IMR-90 (cell line): Measurements from ENCODE around the gene MAP1A. TPM values are rescaled to one million over a fixed set of nuclear protein-coding genes. Genes with fewer than 3 reads are reported as not detected.

Source experiments
- ATAC-seq: fragments of 200-7000 bp; cut with Tn5 transposase; 2 replicates; pipeline ENCODE4 v1.9.1; 2020; ENCODE audit warnings: low read depth, mild to moderate bottlenecking, moderate library complexity
- BruUV-seq: library from RNA; stranded (reverse); fragments of 400-500 nt; replicated peaks from 2 replicates; lab custom pipeline; 2021; lab: Mats Ljungman, UMichigan
- CTCF ChIA-PET: fragments of 300-600 bp; formaldehyde crosslinking; extraction: SDS; loops from one replicate; lab custom pipeline; 2021; ENCODE audit warnings: antibody characterized with exemption; lab: Yijun Ruan, JAX
- POLR2A ChIA-PET: fragments of 300-600 bp; sonication (Branson Sonifier 250); formaldehyde crosslinking; loops from one replicate; lab custom pipeline; 2022; ENCODE audit warnings: antibody characterized with exemption; ENCODE audit not compliant: unreplicated experiment; lab: Charles Lee
- DNase-seq: peaks from one replicate; pipeline ENCODE4 v3.0.0; 2013
- H2AFZ ChIP-seq: replicated peaks from 2 replicates; pipeline ENCODE3; 2013; ENCODE audit warnings: low read length, mild to moderate bottlenecking; ENCODE audit not compliant: poor library complexity
- H2AK5ac ChIP-seq: 2 replicates; pipeline ENCODE4 v1.6.1; 2013; ENCODE audit warnings: low read depth, low read length, inconsistent platforms
- H2AK9ac ChIP-seq: replicated peaks from 2 replicates; pipeline ENCODE3; 2013; ENCODE audit warnings: mild to moderate bottlenecking, low read depth, low read length, moderate library complexity; ENCODE audit not compliant: poor library complexity
- H2BK120ac ChIP-seq: 2 replicates; pipeline ENCODE4 v1.6.1; 2013; ENCODE audit warnings: low read depth, low read length, inconsistent platforms
- H2BK15ac ChIP-seq: 3 replicates; pipeline ENCODE4 v1.6.1; 2013; ENCODE audit warnings: low read depth, low read length, inconsistent platforms
- H2BK20ac ChIP-seq: 2 replicates; pipeline ENCODE4 v1.6.1; 2013; ENCODE audit warnings: low read depth, mild to moderate bottlenecking, inconsistent platforms, low read length, moderate library complexity
- H2BK5ac ChIP-seq: 2 replicates; pipeline ENCODE4 v1.6.1; 2013; ENCODE audit warnings: mild to moderate bottlenecking, low read depth, low read length, inconsistent platforms; ENCODE audit not compliant: poor library complexity, severe bottlenecking
- H3K14ac ChIP-seq: replicated peaks from 2 replicates; pipeline ENCODE4 v1.6.1; 2013; ENCODE audit warnings: low read depth, low read length, inconsistent platforms
- H3K18ac ChIP-seq: 2 replicates; pipeline ENCODE4 v1.6.1; 2013; ENCODE audit warnings: low read depth, low read length, control low read depth
- H3K23ac ChIP-seq: 2 replicates; pipeline ENCODE4 v1.6.1; 2013; ENCODE audit warnings: low read depth, low read length, inconsistent platforms
- H3K27ac ChIP-seq: 2 replicates; pipeline ENCODE4 v1.5.1; 2013; ENCODE audit warnings: mild to moderate bottlenecking, control low read depth, low read length; ENCODE audit not compliant: insufficient read depth
- H3K27me3 ChIP-seq: 2 replicates; pipeline ENCODE4 v1.6.1; 2013; ENCODE audit warnings: low read length; ENCODE audit not compliant: control insufficient read depth, insufficient read depth
- H3K36me3 ChIP-seq: 2 replicates; pipeline ENCODE4 v1.6.1; 2013; ENCODE audit warnings: low read length, mixed read lengths; ENCODE audit not compliant: control insufficient read depth, insufficient read depth
- H3K4ac ChIP-seq: 2 replicates; pipeline ENCODE4 v1.6.1; 2013; ENCODE audit warnings: low read depth, low read length, inconsistent platforms
- H3K4me1 ChIP-seq: 2 replicates; pipeline ENCODE4 v1.6.1; 2013; ENCODE audit warnings: low read length, mixed read lengths; ENCODE audit not compliant: control insufficient read depth, insufficient read depth
- H3K4me2 ChIP-seq: 2 replicates; pipeline ENCODE4 v1.6.1; 2013; ENCODE audit warnings: low read depth, mild to moderate bottlenecking, control low read depth, low read length, moderate library complexity
- H3K4me3 ChIP-seq: 2 replicates; pipeline ENCODE4 v1.5.1; 2013; ENCODE audit warnings: low read depth, mild to moderate bottlenecking, control low read depth, low read length, moderate library complexity; ENCODE audit not compliant: insufficient read depth
- H3K56ac ChIP-seq: 2 replicates; pipeline ENCODE4 v1.6.1; 2013; ENCODE audit warnings: low read length, inconsistent platforms; ENCODE audit not compliant: insufficient read depth; ENCODE audit errors: extremely low read depth
- H3K79me1 ChIP-seq, 2 experiments: 2 replicates each; pipeline ENCODE4 v1.6.1; 2013; ENCODE audit warnings: low read length in 2 of 2, inconsistent platforms in 1 of 2, low read depth in 1 of 2
- H3K9ac ChIP-seq: 2 replicates; pipeline ENCODE4 v1.6.1; 2013; ENCODE audit warnings: low read depth, low read length, control low read depth
- H3K9me1 ChIP-seq: 2 replicates; pipeline ENCODE4 v1.6.1; 2013; ENCODE audit warnings: low read length, inconsistent platforms; ENCODE audit not compliant: insufficient read depth
- H3K9me3 ChIP-seq: 2 replicates; pipeline ENCODE4 v1.6.1; 2013; ENCODE audit warnings: low read length; ENCODE audit not compliant: control insufficient read depth, insufficient read depth
- H4K20me1 ChIP-seq: 2 replicates; pipeline ENCODE4 v1.6.1; 2013; ENCODE audit warnings: low read length, inconsistent platforms; ENCODE audit not compliant: insufficient read depth
- H4K5ac ChIP-seq: 2 replicates; pipeline ENCODE4 v1.6.1; 2013; ENCODE audit warnings: mild to moderate bottlenecking, low read depth, low read length, control low read depth
- H4K8ac ChIP-seq, 2 experiments: 2 replicates each; pipeline ENCODE4 v1.6.1; 2013; ENCODE audit warnings: low read depth in 2 of 2, low read length in 2 of 2, control low read depth in 1 of 2, inconsistent platforms in 1 of 2
- H4K91ac ChIP-seq: 2 replicates; pipeline ENCODE4 v1.6.1; 2013; ENCODE audit warnings: low read depth, low read length, inconsistent platforms; ENCODE audit not compliant: insufficient read depth
- BHLHE40 ChIP-seq: fragments of 150-350 bp; IDR thresholded peaks from 2 replicates; pipeline ENCODE4 v1.6.1; 2016; ENCODE audit warnings: mild to moderate bottlenecking, low read depth, low read length
- CEBPB ChIP-seq: IDR thresholded peaks from 2 replicates; pipeline ENCODE4 v1.6.1; 2012; ENCODE audit warnings: low read depth, low read length, improper control_type of control experiment
- CHD1 ChIP-seq: IDR thresholded peaks from 2 replicates; pipeline ENCODE4 v1.6.1; 2012; ENCODE audit warnings: low read depth, low read length, improper control_type of control experiment
- FOS ChIP-seq: fragments of 150-350 bp; IDR thresholded peaks from 2 replicates; pipeline ENCODE4 v1.6.1; 2016; ENCODE audit warnings: low read depth, low read length
- MAFK ChIP-seq: IDR thresholded peaks from 2 replicates; pipeline ENCODE4 v1.6.1; 2012; ENCODE audit warnings: low read depth, low read length, improper control_type of control experiment
- MAZ ChIP-seq: IDR thresholded peaks from 2 replicates; pipeline ENCODE4 v1.6.1; 2012; ENCODE audit warnings: low read depth, mild to moderate bottlenecking, low read length, improper control_type of control experiment, moderate library complexity, borderline replicate concordance
- MXI1 ChIP-seq: IDR thresholded peaks from 2 replicates; pipeline ENCODE4 v1.6.1; 2012; ENCODE audit warnings: low read depth, mild to moderate bottlenecking, low read length, moderate library complexity, borderline replicate concordance
- NFE2L2 ChIP-seq: fragments of 150-350 bp; IDR thresholded peaks from 2 replicates; pipeline ENCODE4 v1.6.1; 2016; ENCODE audit warnings: low read depth, mild to moderate bottlenecking, low read length
- POLR2A ChIP-seq: IDR thresholded peaks from 2 replicates; pipeline ENCODE4 v1.6.1; 2012; ENCODE audit warnings: mild to moderate bottlenecking, low read depth, low read length
- RAD21 ChIP-seq: IDR thresholded peaks from 2 replicates; pipeline ENCODE4 v1.6.1; 2012; ENCODE audit warnings: low read length, improper control_type of control experiment
- RCOR1 ChIP-seq: IDR thresholded peaks from 2 replicates; pipeline ENCODE4 v1.6.1; 2012; ENCODE audit warnings: mild to moderate bottlenecking, low read length, improper control_type of control experiment; ENCODE audit not compliant: insufficient replicate concordance
- RFX5 ChIP-seq: IDR thresholded peaks from 2 replicates; pipeline ENCODE4 v1.8.0; 2012; ENCODE audit warnings: low read depth, mild to moderate bottlenecking, low read length, moderate library complexity
- SMC3 ChIP-seq: fragments of 150-350 bp; IDR thresholded peaks from 2 replicates; pipeline ENCODE4 v1.6.1; 2016; ENCODE audit warnings: low read depth, mild to moderate bottlenecking, antibody characterized with exemption, low read length, moderate library complexity
- WGBS, 2 experiments: methylation state at CpG; one replicate each; pipeline versions ENCODE4 v1.1.5 to v1.1.7; 2013; ENCODE audit warnings: missing lambda C conversion rate in 2 of 2; ENCODE audit not compliant: insufficient read length in 1 of 2; ENCODE audit errors: extremely low coverage in 2 of 2; 5-methylcytosine and 5-hydroxymethylcytosine counted together
- dilution Hi-C: fragments of 300-500 bp; cut with HindIII; formaldehyde crosslinking; loops from one replicate; pipeline ENCODE4 v1.14.3; 2018; ENCODE audit warnings: low sequenced_read_pairs; ENCODE audit not compliant: unreplicated experiment
- in situ Hi-C: fragments of 300-500 bp; cut with MboI; formaldehyde crosslinking; loops from 3 replicates; pipeline ENCODE4 v1.14.3; 2019; ENCODE audit warnings: low sequenced_read_pairs, inconsistent platforms, mixed read lengths
- intact Hi-C: fragments of 100-400 bp; cut with micrococcal nuclease; formaldehyde crosslinking; loops from 2 replicates; pipeline ENCODE4 v1.10.0; 2022
- polyA plus RNA-seq, 3 experiments: library from polyadenylated mRNA; depleted of rRNA; stranded (reverse); fragments of >200 nt; gene quantifications; 2 replicates each; pipeline ENCODE4 v1.2.3, GENCODE V29; 2012; ENCODE audit warnings: low replicate concordance in 1 of 3
- total RNA-seq: library from RNA; depleted of rRNA; stranded (reverse); fragments of >200 nt; gene quantifications from 2 replicates; pipeline ENCODE4 v1.2.3, GENCODE V29; 2012
- TF ChIP-seq, protein P1 (sequence below): fragments of 150-350 bp; IDR thresholded peaks from 2 replicates; pipeline ENCODE4 v1.6.1; 2017; ENCODE audit warnings: mild to moderate bottlenecking, antibody characterized with exemption, low read length, low read depth
- TF ChIP-seq, protein P2 (sequence below): conservative IDR thresholded peaks from 2 replicates; pipeline ENCODE4 v1.5.1; 2012; ENCODE audit warnings: mild to moderate bottlenecking, low read depth, low read length, improper control_type of control experiment
- TF ChIP-seq, protein P3 (sequence below): fragments of 150-350 bp; IDR thresholded peaks from 2 replicates; pipeline ENCODE4 v1.6.1; 2016; ENCODE audit warnings: low read depth, mild to moderate bottlenecking, low read length, moderate library complexity, borderline replicate concordance

MAP1A gene
- total and polyA plus RNA-seq, 2 of the 4 experiments (the other 2 are of a cell fraction) = 28.7 to 48.2 TPM

DNA sequence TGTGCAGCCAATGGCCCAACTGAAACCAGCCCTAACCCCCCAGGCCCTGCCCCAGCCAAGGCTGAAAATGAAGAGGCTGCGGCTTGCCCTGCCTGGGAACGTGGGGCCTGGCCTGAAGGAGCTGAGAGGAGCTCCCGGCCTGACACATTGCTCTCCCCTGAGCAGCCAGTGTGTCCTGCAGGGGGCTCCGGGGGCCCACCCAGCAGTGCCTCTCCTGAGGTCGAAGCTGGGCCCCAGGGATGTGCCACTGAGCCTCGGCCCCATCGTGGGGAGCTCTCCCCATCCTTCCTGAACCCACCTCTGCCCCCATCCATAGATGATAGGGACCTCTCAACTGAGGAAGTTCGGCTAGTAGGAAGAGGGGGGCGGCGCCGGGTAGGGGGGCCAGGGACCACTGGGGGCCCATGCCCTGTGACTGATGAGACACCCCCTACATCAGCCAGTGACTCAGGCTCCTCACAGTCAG is 11.2 kb downstream of the MAP1A start:
- ChIA-PET CTCF (no interaction called here), POLR2A (no interaction called here)
- no peak overlapping the region for H3K14ac ChIP-seq
- H3K56ac ChIP-seq = no peak overlapping the region
- no peak for ATAC-seq
- H3K18ac ChIP-seq = no peak overlapping the region
- DNase-seq = no peak
- no peak overlapping the region for H2AK9ac ChIP-seq
- dilution Hi-C loops (no loop called here), intact Hi-C loops (no loop called here), in situ Hi-C loops (no loop called here)
- no peaks in the 10 kb centered on the region for H3K9me3 ChIP-seq
- H4K20me1 ChIP-seq = peaks cover 32% of the 10 kb centered on the region
- peaks cover 44% of the 10 kb centered on the region for H3K36me3 ChIP-seq
- 88% methylated on average over 5 of the region's 11 CpGs; no CpG with 5 or more reads in 1 of the 2 experiments for WGBS, 2 experiments
- H3K4me3 ChIP-seq = no peak overlapping the region
- no TSS peak for BruUV-seq
- H2BK120ac ChIP-seq = no peak overlapping the region
- H3K27ac ChIP-seq = no peak overlapping the region
- no peak overlapping the region for H3K4me2 ChIP-seq
- no peak overlapping the region for H4K91ac ChIP-seq
- H2BK15ac ChIP-seq = no peak overlapping the region
- no peak overlapping the region for H4K5ac ChIP-seq
- no peak overlapping the region for H3K4ac ChIP-seq
- no peak overlapping the region for H2BK20ac ChIP-seq
- H3K27me3 ChIP-seq = no peaks in the 10 kb centered on the region
- TF ChIP-seq SMC3 (no peak), RFX5 (no peak), FOS (no peak), MAFK (no peak), RAD21 (no peak), MXI1 (no peak), BHLHE40 (no peak), POLR2A (no peak), NFE2L2 (no peak), RCOR1 (no peak), CHD1 (no peak), MAZ (no peak), CEBPB (no peak)
- TF ChIP-seq, protein P1, sequence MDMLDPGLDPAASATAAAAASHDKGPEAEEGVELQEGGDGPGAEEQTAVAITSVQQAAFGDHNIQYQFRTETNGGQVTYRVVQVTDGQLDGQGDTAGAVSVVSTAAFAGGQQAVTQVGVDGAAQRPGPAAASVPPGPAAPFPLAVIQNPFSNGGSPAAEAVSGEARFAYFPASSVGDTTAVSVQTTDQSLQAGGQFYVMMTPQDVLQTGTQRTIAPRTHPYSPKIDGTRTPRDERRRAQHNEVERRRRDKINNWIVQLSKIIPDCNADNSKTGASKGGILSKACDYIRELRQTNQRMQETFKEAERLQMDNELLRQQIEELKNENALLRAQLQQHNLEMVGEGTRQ = no peak
- TF ChIP-seq, protein P2, sequence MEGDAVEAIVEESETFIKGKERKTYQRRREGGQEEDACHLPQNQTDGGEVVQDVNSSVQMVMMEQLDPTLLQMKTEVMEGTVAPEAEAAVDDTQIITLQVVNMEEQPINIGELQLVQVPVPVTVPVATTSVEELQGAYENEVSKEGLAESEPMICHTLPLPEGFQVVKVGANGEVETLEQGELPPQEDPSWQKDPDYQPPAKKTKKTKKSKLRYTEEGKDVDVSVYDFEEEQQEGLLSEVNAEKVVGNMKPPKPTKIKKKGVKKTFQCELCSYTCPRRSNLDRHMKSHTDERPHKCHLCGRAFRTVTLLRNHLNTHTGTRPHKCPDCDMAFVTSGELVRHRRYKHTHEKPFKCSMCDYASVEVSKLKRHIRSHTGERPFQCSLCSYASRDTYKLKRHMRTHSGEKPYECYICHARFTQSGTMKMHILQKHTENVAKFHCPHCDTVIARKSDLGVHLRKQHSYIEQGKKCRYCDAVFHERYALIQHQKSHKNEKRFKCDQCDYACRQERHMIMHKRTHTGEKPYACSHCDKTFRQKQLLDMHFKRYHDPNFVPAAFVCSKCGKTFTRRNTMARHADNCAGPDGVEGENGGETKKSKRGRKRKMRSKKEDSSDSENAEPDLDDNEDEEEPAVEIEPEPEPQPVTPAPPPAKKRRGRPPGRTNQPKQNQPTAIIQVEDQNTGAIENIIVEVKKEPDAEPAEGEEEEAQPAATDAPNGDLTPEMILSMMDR = no peak
- TF ChIP-seq, protein P3, sequence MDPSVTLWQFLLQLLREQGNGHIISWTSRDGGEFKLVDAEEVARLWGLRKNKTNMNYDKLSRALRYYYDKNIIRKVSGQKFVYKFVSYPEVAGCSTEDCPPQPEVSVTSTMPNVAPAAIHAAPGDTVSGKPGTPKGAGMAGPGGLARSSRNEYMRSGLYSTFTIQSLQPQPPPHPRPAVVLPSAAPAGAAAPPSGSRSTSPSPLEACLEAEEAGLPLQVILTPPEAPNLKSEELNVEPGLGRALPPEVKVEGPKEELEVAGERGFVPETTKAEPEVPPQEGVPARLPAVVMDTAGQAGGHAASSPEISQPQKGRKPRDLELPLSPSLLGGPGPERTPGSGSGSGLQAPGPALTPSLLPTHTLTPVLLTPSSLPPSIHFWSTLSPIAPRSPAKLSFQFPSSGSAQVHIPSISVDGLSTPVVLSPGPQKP = no peak
- no peak overlapping the region for H2AK5ac ChIP-seq
- no peak overlapping the region for H3K23ac ChIP-seq
- H2AFZ ChIP-seq = no peak overlapping the region
- H3K9ac ChIP-seq = no peak overlapping the region
- H3K4me1 ChIP-seq = peaks cover 3% of the 10 kb centered on the region
- no peak overlapping the region for H4K8ac ChIP-seq
- peaks cover 4 to 47% of the 10 kb centered on the region in 2 experiments for H3K79me1 ChIP-seq
- peaks cover 28% of the 10 kb centered on the region for H3K9me1 ChIP-seq
- no peak overlapping the region for H2BK5ac ChIP-seq
